GM12874 (cell line): ENCODE measurements around the gene E2F3.

Experiments
- CTCF ChIP-seq: IDR thresholded peaks from 2 replicates; pipeline ENCODE4 v1.5.1; 2011; ENCODE audit warnings: low read depth, mild to moderate bottlenecking, control low read depth, low read length, moderate library complexity; ENCODE audit not compliant: insufficient read depth

Gene E2F3

GRCh38 chr6:20444786-20445271 lies 43.1 kb downstream of the E2F3 start:
- TF ChIP-seq CTCF = no peak

- TF ChIP-seq CTCF = no peak
These were observed 45.5 kb downstream of the E2F3 start for GRCh38 chr6:20447157-20447556.

- TF ChIP-seq CTCF = no peak
These were observed 46.0 kb downstream of the E2F3 start for GRCh38 chr6:20447581-20448132.

GRCh38 chr6:20448828-20449227 lies 47.1 kb downstream of the E2F3 start:
- TF ChIP-seq CTCF = no peak

- TF ChIP-seq CTCF = no peak
These were observed 52.6 kb downstream of the E2F3 start for GRCh38 chr6:20454204-20454824.

- no peak for TF ChIP-seq CTCF
These were observed 53.7 kb downstream of the E2F3 start for GRCh38 chr6:20455251-20455940.

GRCh38 chr6:20458027-20458894 lies 56.6 kb downstream of the E2F3 start:
- no peak for TF ChIP-seq CTCF
